HepG2 (cell line): Measurements from ENCODE around the gene DAD1. TPM values are rescaled to one million over a fixed set of nuclear protein-coding genes. Genes with fewer than 3 reads are reported as not detected.

Source experiments
- AHDC1 ChIP-seq: sonication (generic); formaldehyde crosslinking; IDR thresholded peaks from 2 replicates; pipeline ENCODE4 v1.5.1; 2020; ENCODE audit warnings: mild to moderate bottlenecking, missing genetic modification reagents, borderline replicate concordance
- ARNT ChIP-seq: fragments of 450-650 bp; IDR thresholded peaks from 2 replicates; pipeline ENCODE4 v1.6.1; 2017
- CBX5 ChIP-seq: sonication (generic); formaldehyde crosslinking; IDR thresholded peaks from 2 replicates; pipeline ENCODE4 v1.4.0; 2020; ENCODE audit warnings: missing genetic modification reagents, borderline replicate concordance
- GRHL1 ChIP-seq: sonication (generic); formaldehyde crosslinking; conservative IDR thresholded peaks from 2 replicates; pipeline ENCODE4 v1.8.0; 2022; ENCODE audit warnings: missing genetic modification reagents
- HOXA7 ChIP-seq: sonication (generic); formaldehyde crosslinking; IDR thresholded peaks from 2 replicates; pipeline ENCODE4 v1.8.1; 2022; ENCODE audit warnings: mild to moderate bottlenecking, missing genetic modification reagents, moderate library complexity
- IKZF4 ChIP-seq: sonication (generic); formaldehyde crosslinking; IDR thresholded peaks from 2 replicates; pipeline ENCODE4 v1.5.1; 2020; ENCODE audit warnings: borderline replicate concordance, mild to moderate bottlenecking, low read depth, missing genetic modification reagents; ENCODE audit errors: not compliant biosample characterization
- NFKBIZ ChIP-seq: IDR thresholded peaks from 2 replicates; pipeline ENCODE4 v1.6.1; 2018; ENCODE audit warnings: missing genetic modification reagents, missing compliant biosample characterization
- NPAS2 ChIP-seq: sonication (generic); formaldehyde crosslinking; IDR thresholded peaks from 2 replicates; pipeline ENCODE4 v1.8.0; 2022; ENCODE audit warnings: mild to moderate bottlenecking, missing genetic modification reagents, borderline replicate concordance
- NR2F2 ChIP-seq: IDR thresholded peaks from 2 replicates; pipeline ENCODE4 v1.6.1; 2012; ENCODE audit warnings: low read depth, inconsistent platforms, borderline replicate concordance
- SMARCC2 ChIP-seq: fragments of 450-650 bp; IDR thresholded peaks from 2 replicates; pipeline ENCODE4 v1.6.1; 2017; ENCODE audit warnings: antibody characterized with exemption, mild to moderate bottlenecking
- SMYD3 ChIP-seq: sonication (generic); formaldehyde crosslinking; IDR thresholded peaks from 2 replicates; pipeline ENCODE4 v1.8.1; 2023; ENCODE audit warnings: mild to moderate bottlenecking, missing genetic modification reagents
- SNAPC5 ChIP-seq: sonication (generic); formaldehyde crosslinking; IDR thresholded peaks from 2 replicates; pipeline ENCODE4 v1.8.1; 2023; ENCODE audit warnings: mild to moderate bottlenecking, missing genetic modification reagents, borderline replicate concordance
- SNRNP70 ChIP-seq: fragments of 200-400 bp; formaldehyde crosslinking; IDR thresholded peaks from 2 replicates; pipeline ENCODE4 v1.6.1; 2017; ENCODE audit warnings: mild to moderate bottlenecking, low read depth, low read length, moderate library complexity
- TBP ChIP-seq: sonication (generic); formaldehyde crosslinking; IDR thresholded peaks from 2 replicates; pipeline ENCODE4 v1.5.0; 2020; ENCODE audit warnings: missing genetic modification reagents
- TOE1 ChIP-seq: sonication (generic); formaldehyde crosslinking; IDR thresholded peaks from 2 replicates; pipeline ENCODE4 v1.4.0; 2020; ENCODE audit warnings: mild to moderate bottlenecking, missing genetic modification reagents
- ZFP1 ChIP-seq: IDR thresholded peaks from 2 replicates; pipeline ENCODE4 v1.6.1; 2016
- ZNF639 ChIP-seq: conservative IDR thresholded peaks from 2 replicates; pipeline ENCODE4 v1.6.1; 2018; ENCODE audit warnings: missing genetic modification reagents
- polyA plus RNA-seq, 8 experiments: library from polyadenylated mRNA; depleted of rRNA in 3 of 8; stranded (reverse) in 7 of 8; unstranded in 1 of 8; fragments of >200 nt; fragmentation: Illumina TruSeq in 4 of 8; extraction: Trizol in 4 of 8; gene quantifications; 2 replicates each; pipeline versions ENCODE4 v1.2.1 to v1.2.3, GENCODE V29; 2011 to 2016; ENCODE audit warnings: low read depth in 4 of 8, missing spikeins in 1 of 8, mixed read lengths in 1 of 8; ENCODE audit not compliant: insufficient read depth in 1 of 8
- total RNA-seq, 5 experiments: library from RNA; depleted of rRNA; stranded (reverse); fragments of >200 nt; fragmentation: Illumina TruSeq; extraction: Trizol; gene quantifications; 2 replicates each; pipeline ENCODE4 v1.2.3, GENCODE V29; 2016; ENCODE audit warnings: low read depth in 1 of 5

The DAD1 gene
- total and polyA plus RNA-seq, 2 of the 13 experiments (the other 11 are each of a cell fraction or from before 2014, with no cell fraction given): 558 to 626 TPM

- TF ChIP-seq AHDC1 (CRISPR knock-in tag): peak; percentile 94
- TF ChIP-seq NR2F2: peak; percentile 82
- TF ChIP-seq TOE1 (CRISPR knock-in tag): no peak
- no peak for TF ChIP-seq NFKBIZ
- TF ChIP-seq TBP (CRISPR knock-in tag): no peak
- no peak for TF ChIP-seq HOXA7 (CRISPR knock-in tag)
- peak; percentile 78; the same call in 1 of the 2 replicates for TF ChIP-seq SNAPC5 (CRISPR knock-in tag)
- TF ChIP-seq SMYD3: peak; percentile 90; the same call in 1 of the 2 replicates
- TF ChIP-seq GRHL1 (CRISPR knock-in tag): no peak
- no peak for TF ChIP-seq NPAS2 (CRISPR knock-in tag)
- TF ChIP-seq SNRNP70: no peak
- peak; percentile 80 for TF ChIP-seq IKZF4 (CRISPR knock-in tag)
- no peak for TF ChIP-seq CBX5
- TF ChIP-seq ARNT: no peak
- TF ChIP-seq ZFP1 (CRISPR knock-in tag): no peak; the same call in 1 of the 2 replicates
- TF ChIP-seq SMARCC2: no peak
- no peak for TF ChIP-seq ZNF639 (CRISPR knock-in tag)
These were observed 28.2 kb downstream of the DAD1 start (continued) for GRCh38 chr14:22560662-22561365.
